Measurements from ENCODE around the gene ANKRD45.

- TF ChIP-seq EZH2 (IDR thresholded peaks at IDR 0.05; ENCODE audit: borderline replicate concordance, insufficient read depth, low read depth, low read length, poor library complexity, severe bottlenecking) (no peak), CTCF (IDR thresholded peaks at IDR 0.05) (no peak)
These were observed 99.2 kb downstream of the ANKRD45 start for GRCh38 chr1:173570370-173571007.

All from B cell (primary cell).